HEK293 (cell line): ENCODE results near the gene THSD7A.

Source experiments
- CTCF ChIA-PET: fragments of 350-600 bp; formaldehyde crosslinking; extraction: SDS; loops from one replicate; lab custom pipeline; 2021; ENCODE audit warnings: antibody characterized with exemption; lab: Yijun Ruan, JAX
- POLR2A ChIA-PET: fragments of 300-600 bp; formaldehyde crosslinking; extraction: SDS; loops from one replicate; lab custom pipeline; 2020; ENCODE audit warnings: antibody characterized with exemption, inconsistent platforms; lab: Yijun Ruan, JAX
- H3K27ac ChIP-seq: fragments of 200-500 bp; sonication (Bioruptor generic); 2 replicates; pipeline ENCODE4 v1.5.1; 2014; ENCODE audit warnings: low read depth, low read length, control low read depth, inconsistent platforms; ENCODE audit errors: extremely low read depth
- H3K36me3 ChIP-seq, 2 experiments: fragments of 200-500 bp in 1 of 2; sonication (Bioruptor generic) in 1 of 2; 1 replicate in 1 of 2; 2 replicates in 1 of 2; pipeline ENCODE4 v1.5.1; 2014 to 2017; ENCODE audit warnings: inconsistent platforms in 2 of 2, low read length in 2 of 2; ENCODE audit not compliant: control insufficient read depth in 2 of 2, insufficient read depth in 1 of 2
- H3K4me1 ChIP-seq: fragments of 200-500 bp; sonication (Bioruptor generic); 2 replicates; pipeline ENCODE4 v1.5.1; 2014; ENCODE audit warnings: mild to moderate bottlenecking, low read length, inconsistent platforms; ENCODE audit not compliant: control insufficient read depth, insufficient read depth
- H3K4me3 ChIP-seq: 2 replicates; pipeline ENCODE4 v1.5.1; 2011; ENCODE audit warnings: low read depth, mild to moderate bottlenecking, control low read depth, low read length, moderate library complexity
- H3K9me3 ChIP-seq: fragments of 200-500 bp; sonication (Bioruptor generic); 2 replicates; pipeline ENCODE4 v1.5.1; 2014; ENCODE audit warnings: low read depth, low read length, inconsistent platforms; ENCODE audit not compliant: control insufficient read depth, insufficient read depth
- EGR2 ChIP-seq: fragments of 450-650 bp; formaldehyde crosslinking; IDR thresholded peaks from 2 replicates; pipeline ENCODE4 v1.5.1; 2016; ENCODE audit warnings: low read depth, missing biosample characterization, missing genetic modification characterization
- FEZF1 ChIP-seq: fragments of 450-650 bp; formaldehyde crosslinking; IDR thresholded peaks from 2 replicates; pipeline ENCODE4 v1.5.1; 2016; ENCODE audit warnings: missing biosample characterization, missing genetic modification characterization
- GLI4 ChIP-seq: fragments of 450-650 bp; formaldehyde crosslinking; IDR thresholded peaks from 2 replicates; pipeline ENCODE4 v1.5.1; 2016; ENCODE audit warnings: missing biosample characterization, missing genetic modification characterization
- OVOL3 ChIP-seq: fragments of 450-650 bp; formaldehyde crosslinking; IDR thresholded peaks from 2 replicates; pipeline ENCODE4 v1.5.1; 2016; ENCODE audit warnings: missing biosample characterization, missing genetic modification characterization
- ZFP37 ChIP-seq: fragments of 450-650 bp; formaldehyde crosslinking; IDR thresholded peaks from 2 replicates; pipeline ENCODE4 v1.5.1; 2016; ENCODE audit warnings: missing biosample characterization, missing genetic modification characterization
- ZNF121 ChIP-seq: fragments of 450-650 bp; formaldehyde crosslinking; IDR thresholded peaks from 2 replicates; pipeline ENCODE4 v1.5.1; 2016; ENCODE audit warnings: missing biosample characterization, missing genetic modification characterization
- ZNF16 ChIP-seq: fragments of 450-650 bp; formaldehyde crosslinking; IDR thresholded peaks from 2 replicates; pipeline ENCODE4 v1.5.1; 2016; ENCODE audit warnings: low read depth, missing biosample characterization, missing genetic modification characterization
- ZNF169 ChIP-seq: fragments of 450-650 bp; formaldehyde crosslinking; IDR thresholded peaks from 2 replicates; pipeline ENCODE4 v1.5.1; 2016; ENCODE audit warnings: missing biosample characterization, missing genetic modification characterization
- ZNF175 ChIP-seq: fragments of 450-650 bp; formaldehyde crosslinking; IDR thresholded peaks from 2 replicates; pipeline ENCODE4 v1.5.1; 2016; ENCODE audit warnings: missing biosample characterization, missing genetic modification characterization
- ZNF521 ChIP-seq: fragments of 450-650 bp; formaldehyde crosslinking; IDR thresholded peaks from 2 replicates; pipeline ENCODE4 v1.5.1; 2017; ENCODE audit warnings: missing biosample characterization, mild to moderate bottlenecking, missing genetic modification characterization
- ZNF544 ChIP-seq: fragments of 450-650 bp; formaldehyde crosslinking; IDR thresholded peaks from 2 replicates; pipeline ENCODE4 v1.5.0; 2017; ENCODE audit warnings: missing biosample characterization, missing genetic modification characterization
- ZNF629 ChIP-seq: fragments of 450-650 bp; formaldehyde crosslinking; IDR thresholded peaks from 2 replicates; pipeline ENCODE4 v1.5.1; 2017; ENCODE audit warnings: missing biosample characterization, missing genetic modification characterization
- TF ChIP-seq, protein P1 (sequence below): fragments of 450-650 bp; formaldehyde crosslinking; IDR thresholded peaks from 2 replicates; pipeline ENCODE4 v1.5.1; 2016; ENCODE audit warnings: missing biosample characterization, missing genetic modification characterization
- TF ChIP-seq, protein P2 (sequence below): fragments of 450-650 bp; IDR thresholded peaks from 2 replicates; pipeline ENCODE4 v1.5.1; 2018; ENCODE audit warnings: missing biosample characterization, missing genetic modification characterization
- TF ChIP-seq, protein P3 (sequence below): fragments of 450-650 bp; formaldehyde crosslinking; IDR thresholded peaks from 2 replicates; pipeline ENCODE4 v1.5.0; 2017; ENCODE audit warnings: missing biosample characterization, missing genetic modification characterization, borderline replicate concordance
- TF ChIP-seq, protein P4 (sequence below): fragments of 450-650 bp; formaldehyde crosslinking; IDR thresholded peaks from 2 replicates; pipeline ENCODE4 v1.5.1; 2016; ENCODE audit warnings: missing biosample characterization, missing genetic modification characterization
- TF ChIP-seq, protein P5 (sequence below): fragments of 450-650 bp; formaldehyde crosslinking; IDR thresholded peaks from 2 replicates; pipeline ENCODE4 v1.5.1; 2016; ENCODE audit warnings: missing biosample characterization, missing genetic modification characterization, low read depth
- TF ChIP-seq, protein P6 (sequence below): fragments of 450-650 bp; formaldehyde crosslinking; IDR thresholded peaks from 2 replicates; pipeline ENCODE4 v1.5.1; 2016; ENCODE audit warnings: missing biosample characterization, missing genetic modification characterization

THSD7A gene

DNA sequence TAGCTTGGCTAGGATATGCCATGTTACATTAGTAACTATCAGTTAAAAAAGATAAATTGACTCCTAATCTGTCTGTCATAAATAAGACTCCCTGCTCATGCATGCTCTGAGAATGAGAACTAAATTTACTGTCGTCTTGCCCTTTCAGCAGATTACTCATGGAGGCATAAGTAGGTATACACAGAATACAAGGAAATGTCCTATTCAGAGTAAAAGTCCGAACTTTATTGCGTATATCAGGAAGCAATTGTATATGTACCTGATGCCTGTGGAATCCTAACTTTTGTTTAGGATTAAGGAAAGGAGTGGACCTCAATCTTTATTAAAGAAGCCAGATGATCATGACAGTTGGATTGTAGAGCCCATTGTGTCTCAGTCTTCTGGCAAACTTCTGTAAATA is 118.6 kb downstream of the THSD7A start:
- Histone ChIP-seq H3K4me3 (no peak overlapping the region), H3K4me1 (no peaks in the 10 kb centered on the region), H3K9me3 (no peaks in the 10 kb centered on the region), H3K27ac (no peak overlapping the region), H3K36me3 (no peaks in the 10 kb centered on the region)
- CTCF ChIA-PET: no interaction called here
- POLR2A ChIA-PET: no interaction called here
- TF ChIP-seq ZNF16 (no peak), OVOL3 (tag by site-specific recombination) (no peak), ZNF169 (tag by site-specific recombination) (no peak), ZNF521 (tag by site-specific recombination) (no peak), GLI4 (tag by site-specific recombination) (no peak), ZNF121 (tag by site-specific recombination) (no peak), ZNF175 (tag by site-specific recombination) (no peak), ZNF629 (no peak), ZFP37 (no peak), FEZF1 (tag by site-specific recombination) (no peak), EGR2 (tag by site-specific recombination) (no peak), ZNF544 (tag by site-specific recombination) (no peak)
- TF ChIP-seq, protein P1, sequence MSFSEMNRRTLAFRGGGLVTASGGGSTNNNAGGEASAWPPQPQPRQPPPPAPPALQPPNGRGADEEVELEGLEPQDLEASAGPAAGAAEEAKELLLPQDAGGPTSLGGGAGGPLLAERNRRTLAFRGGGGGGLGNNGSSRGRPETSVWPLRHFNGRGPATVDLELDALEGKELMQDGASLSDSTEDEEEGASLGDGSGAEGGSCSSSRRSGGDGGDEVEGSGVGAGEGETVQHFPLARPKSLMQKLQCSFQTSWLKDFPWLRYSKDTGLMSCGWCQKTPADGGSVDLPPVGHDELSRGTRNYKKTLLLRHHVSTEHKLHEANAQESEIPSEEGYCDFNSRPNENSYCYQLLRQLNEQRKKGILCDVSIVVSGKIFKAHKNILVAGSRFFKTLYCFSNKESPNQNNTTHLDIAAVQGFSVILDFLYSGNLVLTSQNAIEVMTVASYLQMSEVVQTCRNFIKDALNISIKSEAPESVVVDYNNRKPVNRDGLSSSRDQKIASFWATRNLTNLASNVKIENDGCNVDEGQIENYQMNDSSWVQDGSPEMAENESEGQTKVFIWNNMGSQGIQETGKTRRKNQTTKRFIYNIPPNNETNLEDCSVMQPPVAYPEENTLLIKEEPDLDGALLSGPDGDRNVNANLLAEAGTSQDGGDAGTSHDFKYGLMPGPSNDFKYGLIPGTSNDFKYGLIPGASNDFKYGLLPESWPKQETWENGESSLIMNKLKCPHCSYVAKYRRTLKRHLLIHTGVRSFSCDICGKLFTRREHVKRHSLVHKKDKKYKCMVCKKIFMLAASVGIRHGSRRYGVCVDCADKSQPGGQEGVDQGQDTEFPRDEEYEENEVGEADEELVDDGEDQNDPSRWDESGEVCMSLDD: no peak
- TF ChIP-seq, protein P2, sequence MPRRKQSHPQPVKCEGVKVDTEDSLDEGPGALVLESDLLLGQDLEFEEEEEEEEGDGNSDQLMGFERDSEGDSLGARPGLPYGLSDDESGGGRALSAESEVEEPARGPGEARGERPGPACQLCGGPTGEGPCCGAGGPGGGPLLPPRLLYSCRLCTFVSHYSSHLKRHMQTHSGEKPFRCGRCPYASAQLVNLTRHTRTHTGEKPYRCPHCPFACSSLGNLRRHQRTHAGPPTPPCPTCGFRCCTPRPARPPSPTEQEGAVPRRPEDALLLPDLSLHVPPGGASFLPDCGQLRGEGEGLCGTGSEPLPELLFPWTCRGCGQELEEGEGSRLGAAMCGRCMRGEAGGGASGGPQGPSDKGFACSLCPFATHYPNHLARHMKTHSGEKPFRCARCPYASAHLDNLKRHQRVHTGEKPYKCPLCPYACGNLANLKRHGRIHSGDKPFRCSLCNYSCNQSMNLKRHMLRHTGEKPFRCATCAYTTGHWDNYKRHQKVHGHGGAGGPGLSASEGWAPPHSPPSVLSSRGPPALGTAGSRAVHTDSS: no peak
- TF ChIP-seq, protein P3, sequence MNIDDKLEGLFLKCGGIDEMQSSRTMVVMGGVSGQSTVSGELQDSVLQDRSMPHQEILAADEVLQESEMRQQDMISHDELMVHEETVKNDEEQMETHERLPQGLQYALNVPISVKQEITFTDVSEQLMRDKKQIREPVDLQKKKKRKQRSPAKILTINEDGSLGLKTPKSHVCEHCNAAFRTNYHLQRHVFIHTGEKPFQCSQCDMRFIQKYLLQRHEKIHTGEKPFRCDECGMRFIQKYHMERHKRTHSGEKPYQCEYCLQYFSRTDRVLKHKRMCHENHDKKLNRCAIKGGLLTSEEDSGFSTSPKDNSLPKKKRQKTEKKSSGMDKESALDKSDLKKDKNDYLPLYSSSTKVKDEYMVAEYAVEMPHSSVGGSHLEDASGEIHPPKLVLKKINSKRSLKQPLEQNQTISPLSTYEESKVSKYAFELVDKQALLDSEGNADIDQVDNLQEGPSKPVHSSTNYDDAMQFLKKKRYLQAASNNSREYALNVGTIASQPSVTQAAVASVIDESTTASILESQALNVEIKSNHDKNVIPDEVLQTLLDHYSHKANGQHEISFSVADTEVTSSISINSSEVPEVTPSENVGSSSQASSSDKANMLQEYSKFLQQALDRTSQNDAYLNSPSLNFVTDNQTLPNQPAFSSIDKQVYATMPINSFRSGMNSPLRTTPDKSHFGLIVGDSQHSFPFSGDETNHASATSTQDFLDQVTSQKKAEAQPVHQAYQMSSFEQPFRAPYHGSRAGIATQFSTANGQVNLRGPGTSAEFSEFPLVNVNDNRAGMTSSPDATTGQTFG (tag by site-specific recombination): no peak
- TF ChIP-seq, protein P4, sequence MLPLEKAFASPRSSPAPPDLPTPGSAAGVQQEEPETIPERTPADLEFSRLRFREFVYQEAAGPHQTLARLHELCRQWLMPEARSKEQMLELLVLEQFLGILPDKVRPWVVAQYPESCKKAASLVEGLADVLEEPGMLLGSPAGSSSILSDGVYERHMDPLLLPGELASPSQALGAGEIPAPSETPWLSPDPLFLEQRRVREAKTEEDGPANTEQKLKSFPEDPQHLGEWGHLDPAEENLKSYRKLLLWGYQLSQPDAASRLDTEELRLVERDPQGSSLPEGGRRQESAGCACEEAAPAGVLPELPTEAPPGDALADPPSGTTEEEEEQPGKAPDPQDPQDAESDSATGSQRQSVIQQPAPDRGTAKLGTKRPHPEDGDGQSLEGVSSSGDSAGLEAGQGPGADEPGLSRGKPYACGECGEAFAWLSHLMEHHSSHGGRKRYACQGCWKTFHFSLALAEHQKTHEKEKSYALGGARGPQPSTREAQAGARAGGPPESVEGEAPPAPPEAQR: no peak
- TF ChIP-seq, protein P5, sequence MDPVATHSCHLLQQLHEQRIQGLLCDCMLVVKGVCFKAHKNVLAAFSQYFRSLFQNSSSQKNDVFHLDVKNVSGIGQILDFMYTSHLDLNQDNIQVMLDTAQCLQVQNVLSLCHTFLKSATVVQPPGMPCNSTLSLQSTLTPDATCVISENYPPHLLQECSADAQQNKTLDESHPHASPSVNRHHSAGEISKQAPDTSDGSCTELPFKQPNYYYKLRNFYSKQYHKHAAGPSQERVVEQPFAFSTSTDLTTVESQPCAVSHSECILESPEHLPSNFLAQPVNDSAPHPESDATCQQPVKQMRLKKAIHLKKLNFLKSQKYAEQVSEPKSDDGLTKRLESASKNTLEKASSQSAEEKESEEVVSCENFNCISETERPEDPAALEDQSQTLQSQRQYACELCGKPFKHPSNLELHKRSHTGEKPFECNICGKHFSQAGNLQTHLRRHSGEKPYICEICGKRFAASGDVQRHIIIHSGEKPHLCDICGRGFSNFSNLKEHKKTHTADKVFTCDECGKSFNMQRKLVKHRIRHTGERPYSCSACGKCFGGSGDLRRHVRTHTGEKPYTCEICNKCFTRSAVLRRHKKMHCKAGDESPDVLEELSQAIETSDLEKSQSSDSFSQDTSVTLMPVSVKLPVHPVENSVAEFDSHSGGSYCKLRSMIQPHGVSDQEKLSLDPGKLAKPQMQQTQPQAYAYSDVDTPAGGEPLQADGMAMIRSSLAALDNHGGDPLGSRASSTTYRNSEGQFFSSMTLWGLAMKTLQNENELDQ (tag by site-specific recombination): no peak
- TF ChIP-seq, protein P6, sequence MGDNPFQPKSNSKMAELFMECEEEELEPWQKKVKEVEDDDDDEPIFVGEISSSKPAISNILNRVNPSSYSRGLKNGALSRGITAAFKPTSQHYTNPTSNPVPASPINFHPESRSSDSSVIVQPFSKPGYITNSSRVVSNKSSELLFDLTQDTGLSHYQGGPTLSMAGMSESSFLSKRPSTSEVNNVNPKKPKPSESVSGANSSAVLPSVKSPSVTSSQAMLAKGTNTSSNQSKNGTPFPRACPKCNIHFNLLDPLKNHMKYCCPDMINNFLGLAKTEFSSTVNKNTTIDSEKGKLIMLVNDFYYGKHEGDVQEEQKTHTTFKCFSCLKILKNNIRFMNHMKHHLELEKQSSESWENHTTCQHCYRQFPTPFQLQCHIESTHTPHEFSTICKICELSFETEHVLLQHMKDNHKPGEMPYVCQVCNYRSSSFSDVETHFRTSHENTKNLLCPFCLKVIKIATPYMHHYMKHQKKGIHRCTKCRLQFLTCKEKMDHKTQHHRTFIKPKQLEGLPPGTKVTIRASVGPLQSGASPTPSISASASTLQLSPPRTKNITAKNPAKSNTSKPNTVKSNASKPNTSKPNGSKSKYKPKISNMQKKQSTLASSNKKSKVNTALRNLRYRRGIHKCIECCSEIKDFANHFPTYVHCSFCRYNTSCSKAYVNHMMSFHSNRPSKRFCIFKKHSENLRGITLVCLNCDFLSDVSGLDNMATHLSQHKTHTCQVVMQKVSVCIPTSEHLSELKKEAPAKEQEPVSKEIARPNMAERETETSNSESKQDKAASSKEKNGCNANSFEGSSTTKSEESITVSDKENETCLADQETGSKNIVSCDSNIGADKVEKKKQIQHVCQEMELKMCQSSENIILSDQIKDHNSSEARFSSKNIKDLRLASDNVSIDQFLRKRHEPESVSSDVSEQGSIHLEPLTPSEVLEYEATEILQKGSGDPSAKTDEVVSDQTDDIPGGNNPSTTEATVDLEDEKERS (tag by site-specific recombination): no peak
